HG03135 (cell line): Measurements from ENCODE around the gene PRKACG.
A peak's percentile ranks its signal among the peaks of the same experiment; 100 is the strongest.

ENCODE experiments used
- ATAC-seq: cut with Tn5 transposase; IDR thresholded peaks from one replicate; pipeline ENCODE4 v1.9.1; 2021; ENCODE audit warnings: mild to moderate bottlenecking, moderate library complexity; ENCODE audit not compliant: unreplicated experiment

Gene PRKACG

DNA sequence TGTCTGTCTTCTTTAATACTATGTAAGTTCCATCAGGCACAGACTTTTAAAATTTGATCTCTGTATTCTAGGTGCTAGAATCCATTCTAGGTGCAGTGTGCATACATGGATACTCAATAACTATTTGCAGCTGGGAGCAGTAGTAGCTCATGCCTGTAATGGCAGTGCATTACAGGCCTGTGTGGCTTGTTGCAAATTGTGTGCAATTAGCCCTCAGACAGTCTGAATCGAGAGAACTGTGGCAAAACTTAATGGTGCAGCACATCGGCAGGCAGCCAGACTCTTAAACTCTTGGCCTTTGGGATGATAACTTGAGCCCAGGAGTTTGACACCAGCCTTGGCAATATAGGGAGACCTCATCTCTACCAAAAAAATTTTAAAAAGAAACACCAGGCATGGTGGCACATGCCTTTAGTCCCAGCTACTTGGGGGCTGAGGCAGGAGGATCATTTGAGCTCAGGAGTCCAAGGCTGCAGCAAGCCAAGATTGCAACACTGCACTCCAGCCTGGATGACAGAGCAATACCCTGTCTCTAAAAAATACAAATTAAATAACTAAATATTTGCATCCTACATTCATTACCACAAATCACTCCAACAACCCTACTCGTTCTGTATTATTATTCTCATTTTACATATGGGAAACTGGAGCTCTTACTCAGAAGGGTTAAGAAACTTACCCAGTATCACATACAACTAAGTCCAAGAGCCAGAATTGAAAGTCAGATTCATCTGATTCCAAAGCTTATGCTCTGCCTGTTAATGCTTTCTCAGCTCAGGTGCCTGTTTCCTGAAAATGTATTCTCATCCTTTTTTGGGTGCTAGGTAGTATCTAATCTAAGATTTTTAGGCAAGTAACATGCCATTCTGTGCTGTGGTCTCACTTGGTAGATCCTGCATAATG lies 30.1 kb downstream of the PRKACG start:
- ATAC-seq, result no peak

DNA sequence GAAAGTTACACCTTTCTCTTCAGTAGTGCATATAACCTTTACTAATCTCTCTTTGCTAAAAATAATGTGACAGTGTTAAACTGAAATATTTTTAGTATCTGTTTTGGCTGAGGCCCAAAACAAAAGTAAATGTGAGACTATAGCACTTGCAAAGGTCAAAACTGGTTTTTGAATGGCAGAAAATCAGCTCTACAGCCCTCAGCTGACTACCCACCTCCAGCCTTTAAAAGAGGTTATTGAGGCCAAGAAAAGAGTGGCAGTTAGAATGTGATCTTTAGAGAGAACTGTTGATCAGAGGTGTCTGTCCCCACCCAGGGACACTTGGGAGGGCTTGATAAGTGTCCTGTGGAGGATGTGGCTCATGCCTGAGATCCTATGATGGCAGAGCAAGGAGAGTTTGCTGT lies 30.9 kb downstream of the PRKACG start:
- ATAC-seq, result no peak

DNA sequence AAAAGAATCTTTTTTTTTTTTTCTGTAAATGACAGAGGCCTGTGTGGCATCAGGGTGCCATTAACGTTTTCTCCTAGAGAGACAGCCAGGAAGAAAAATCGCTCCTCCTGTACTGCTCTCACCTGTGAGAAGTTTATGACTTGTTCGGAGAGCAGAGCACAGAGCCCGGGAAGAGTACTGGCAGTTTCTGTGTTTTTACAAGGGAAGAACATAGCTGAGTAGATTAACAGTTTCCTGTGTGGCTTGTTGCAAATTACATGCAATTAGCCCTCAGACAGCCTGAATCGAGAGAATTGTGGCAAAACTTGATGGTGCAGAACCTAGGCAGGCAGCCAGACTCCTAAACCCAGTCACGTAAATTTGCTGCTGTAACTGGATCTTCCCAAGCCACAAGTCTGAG lies 32.1 kb downstream of the PRKACG start:
- peak; percentile 52 for ATAC-seq

DNA sequence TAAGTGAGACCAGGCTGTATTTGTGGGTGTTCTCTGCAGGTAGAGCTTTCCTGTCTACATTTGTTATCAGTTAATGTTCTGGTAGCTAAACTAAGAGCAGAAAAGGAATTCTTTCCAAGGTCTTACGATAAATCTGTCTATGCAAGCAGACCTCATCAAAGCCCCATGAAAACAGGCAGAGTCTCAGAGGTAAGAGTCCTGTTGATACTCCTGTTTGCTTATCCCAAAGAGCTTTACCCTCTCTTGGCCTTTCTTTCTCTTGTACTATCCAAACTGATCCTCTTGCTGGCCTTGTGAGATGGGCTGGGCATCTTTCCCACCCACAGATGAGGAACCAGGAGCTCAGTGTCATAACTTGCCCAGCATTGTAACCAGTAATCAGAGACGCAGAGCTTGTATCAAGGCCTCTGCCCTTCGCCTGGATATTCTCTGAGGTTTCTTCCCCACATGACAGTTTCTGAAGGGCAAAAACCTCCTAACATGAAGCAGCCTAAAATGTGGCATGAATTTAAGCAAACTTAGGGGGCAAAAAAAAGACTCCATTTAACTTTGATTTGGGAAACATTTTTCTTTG lies 33.5 kb downstream of the PRKACG start:
- ATAC-seq, result no peak

DNA sequence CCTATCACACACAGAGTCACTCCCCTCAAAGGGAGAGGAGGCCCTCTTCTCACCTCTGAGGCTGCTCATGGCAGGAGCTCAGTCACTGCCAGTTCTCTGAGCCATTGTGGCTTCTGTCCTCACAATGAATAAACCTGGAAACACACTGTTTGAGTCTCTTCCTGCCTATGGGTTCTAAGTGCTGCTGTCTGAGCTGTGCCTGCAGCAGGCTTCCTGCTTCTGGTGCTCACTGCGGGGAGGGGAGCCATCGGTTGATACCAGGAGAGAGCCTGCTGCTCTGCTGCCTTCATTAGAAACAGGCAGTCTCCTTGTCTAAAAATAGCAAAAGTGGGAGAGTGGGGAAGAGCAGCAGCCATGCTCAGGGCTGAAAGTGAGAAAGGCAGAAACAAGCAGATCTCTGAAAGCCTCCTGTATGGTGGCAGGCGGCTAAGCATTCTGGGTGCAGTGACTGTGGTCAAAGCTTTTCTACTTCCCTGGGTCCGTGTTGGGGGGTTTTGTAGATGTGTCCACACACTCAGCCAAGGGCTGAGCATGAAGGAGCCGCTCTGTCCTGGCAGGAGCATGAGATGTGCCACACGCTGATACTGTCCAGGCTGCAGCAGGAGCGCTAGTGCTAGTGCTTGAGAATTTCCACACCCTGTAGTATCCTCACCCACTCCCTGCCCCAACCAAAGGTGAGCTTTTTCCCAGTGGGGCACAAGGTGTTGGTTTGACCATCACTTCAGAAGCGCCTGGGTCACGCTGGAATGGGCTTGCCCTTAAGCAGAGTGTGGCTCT lies 34.2 kb downstream of the PRKACG start:
- no peak for ATAC-seq

DNA sequence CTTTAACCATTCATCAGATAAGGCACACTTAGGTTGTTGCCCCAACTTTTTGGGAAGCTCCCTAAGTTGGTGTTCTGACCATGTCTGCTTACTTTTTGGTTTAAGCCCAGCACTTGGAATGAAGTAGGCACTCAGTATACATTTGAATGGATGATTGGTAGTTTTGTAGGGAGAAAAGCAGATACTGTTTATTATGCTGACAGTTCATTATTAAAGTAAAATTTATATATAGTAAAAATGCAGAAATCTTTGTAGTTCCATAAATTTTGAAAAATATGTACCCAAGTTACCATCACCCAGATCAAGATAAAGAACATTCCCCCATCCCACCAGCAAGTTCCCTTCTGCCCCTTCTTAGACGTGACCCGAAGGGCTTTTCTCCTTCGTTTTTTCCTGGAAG lies 35.4 kb downstream of the PRKACG start:
- no peak for ATAC-seq

DNA sequence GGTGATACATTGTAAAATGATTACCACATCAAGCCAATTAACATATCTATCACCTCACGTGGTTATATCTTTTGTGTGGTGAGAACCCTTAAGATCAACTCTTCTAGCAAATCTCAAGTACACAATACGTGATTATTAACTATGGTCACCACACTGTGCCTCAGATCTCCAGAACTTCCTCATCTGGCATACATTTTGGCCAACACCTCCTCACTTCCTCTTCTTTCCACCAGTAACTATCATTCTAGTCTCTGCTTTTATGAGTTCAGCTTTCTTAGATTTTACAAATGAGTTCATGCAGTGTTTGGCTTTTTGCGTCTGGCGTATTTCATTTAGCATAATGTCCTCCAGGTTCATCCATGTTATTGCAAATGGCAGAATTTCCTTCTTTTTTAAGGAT lies 35.8 kb downstream of the PRKACG start:
- no peak for ATAC-seq

DNA sequence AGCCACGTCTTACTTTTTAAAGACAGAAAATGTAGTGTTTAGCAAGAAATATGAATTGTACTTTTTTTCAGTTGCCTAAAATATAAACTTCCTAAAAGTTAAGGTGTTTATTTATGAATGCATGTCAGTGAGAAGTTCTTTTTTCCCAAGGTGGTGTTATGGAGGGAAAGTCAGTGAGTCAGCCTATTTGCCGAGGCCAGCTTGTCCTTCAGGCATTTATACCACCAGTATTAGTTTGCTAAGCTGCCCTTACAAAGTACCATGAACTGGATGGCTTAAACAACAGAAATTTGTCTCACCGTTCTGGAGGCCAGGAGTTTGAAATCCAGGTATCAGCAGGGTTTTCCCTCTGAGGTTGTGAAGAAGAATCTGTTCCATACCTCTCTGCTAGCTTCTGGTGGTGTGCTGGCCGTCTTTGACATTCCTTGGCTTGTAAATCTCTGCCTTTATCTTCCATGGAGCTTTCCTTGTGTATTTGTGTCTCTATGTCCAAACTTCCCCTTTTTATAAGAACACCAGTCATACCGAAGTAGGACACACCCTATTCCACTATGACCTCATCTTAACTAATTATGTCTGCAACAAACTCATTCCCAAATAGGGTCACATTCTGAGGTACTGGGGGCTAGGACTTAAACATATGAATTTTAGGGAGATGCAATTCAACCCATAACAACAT lies 38.4 kb downstream of the PRKACG start:
- no peak for ATAC-seq

DNA sequence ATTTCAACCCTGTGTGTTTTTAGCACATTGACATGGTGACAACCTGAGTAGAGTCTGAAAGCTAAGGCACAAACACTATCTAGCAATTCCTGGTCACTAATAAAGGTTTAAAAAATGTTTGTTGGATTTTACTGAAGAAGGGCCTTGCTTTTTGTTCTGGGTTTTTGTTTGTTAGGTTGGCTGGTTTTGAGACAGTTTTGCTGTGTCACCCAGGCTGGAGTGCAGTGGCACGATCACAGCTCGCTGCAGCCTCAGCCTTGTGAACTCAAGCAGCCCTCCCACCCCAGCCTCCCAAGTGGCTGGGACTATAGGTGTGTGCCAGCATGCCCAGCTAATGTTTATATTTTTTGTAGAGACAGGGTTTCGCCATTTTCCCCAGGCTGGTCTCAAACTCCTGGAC lies 39.0 kb downstream of the PRKACG start:
- ATAC-seq, result no peak

DNA sequence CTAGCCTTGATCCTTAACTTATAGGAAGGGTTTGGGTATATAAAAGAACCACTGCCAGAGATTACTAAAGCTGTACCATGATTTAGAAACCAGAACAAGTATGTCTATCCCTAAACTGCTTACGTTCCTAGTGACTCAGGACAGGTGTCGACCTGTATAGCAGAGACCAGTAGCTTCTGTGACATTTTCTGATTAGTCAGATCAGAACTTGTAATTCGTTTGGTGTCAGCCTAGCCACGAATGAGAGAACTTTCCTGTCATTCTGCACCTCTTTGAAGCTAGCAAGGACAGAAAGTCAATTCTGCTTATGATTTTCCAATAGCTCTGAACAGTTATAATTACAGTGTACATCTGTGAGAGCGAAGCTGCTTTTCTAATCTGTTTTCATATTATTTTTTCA lies 39.5 kb downstream of the PRKACG start:
- ATAC-seq, result peak; percentile 81

DNA sequence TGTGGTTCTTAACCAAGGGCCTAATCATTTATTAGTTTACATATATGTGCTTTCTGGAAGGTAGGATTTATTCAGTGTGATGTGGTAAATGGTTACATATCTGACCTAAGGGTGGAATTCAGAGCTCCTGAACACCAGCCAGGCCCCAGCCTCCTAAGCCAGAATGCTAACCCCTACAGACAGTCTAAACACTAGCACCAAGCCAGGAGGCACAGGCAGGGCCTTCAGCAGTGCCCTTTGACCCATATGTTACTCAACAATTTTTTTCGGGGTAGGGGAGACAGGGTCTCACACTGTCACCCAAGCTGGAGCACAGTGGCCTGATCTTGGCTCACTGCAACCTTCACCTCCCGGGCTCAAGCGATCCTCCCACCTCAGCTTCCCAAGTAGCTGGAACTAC lies 40.3 kb downstream of the PRKACG start:
- no peak for ATAC-seq

DNA sequence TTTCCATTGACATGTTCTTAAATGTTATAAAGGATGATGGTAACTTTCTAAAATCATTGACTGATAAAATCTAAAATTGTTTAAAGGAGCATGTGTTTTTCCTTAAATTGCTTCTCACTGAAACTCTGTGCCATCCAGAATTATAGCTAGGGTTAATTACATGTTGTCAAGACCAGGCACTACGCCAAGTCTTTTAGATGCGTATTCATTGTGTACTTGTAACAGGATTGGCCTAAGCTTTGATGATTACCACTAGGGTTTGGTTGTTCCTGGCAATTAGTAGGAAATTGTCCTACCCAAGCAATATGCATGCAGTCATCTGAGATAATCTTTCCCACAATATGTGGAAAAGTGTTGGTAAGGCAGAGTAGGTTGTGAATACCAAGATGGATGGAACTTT lies 43.8 kb downstream of the PRKACG start:
- no peak for ATAC-seq

DNA sequence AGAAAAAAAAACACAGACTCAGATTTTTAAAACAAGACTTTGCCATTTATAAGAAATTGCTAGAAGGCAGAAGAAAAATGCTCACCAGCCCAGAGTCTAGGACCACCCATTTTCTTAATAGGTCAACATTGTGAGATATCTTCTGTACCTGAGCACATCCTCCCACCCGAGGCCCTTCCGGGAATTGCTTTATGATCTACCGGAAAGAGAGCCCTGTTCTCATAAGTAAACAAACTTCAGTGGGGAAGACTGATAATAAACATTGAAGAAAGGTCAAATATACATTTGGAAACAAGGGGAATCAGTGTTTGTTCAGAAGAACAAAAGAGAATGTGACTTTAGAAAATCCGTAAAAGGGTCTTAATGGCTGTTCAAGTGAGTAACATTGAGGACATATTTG lies 44.4 kb downstream of the PRKACG start:
- ATAC-seq, result no peak

DNA sequence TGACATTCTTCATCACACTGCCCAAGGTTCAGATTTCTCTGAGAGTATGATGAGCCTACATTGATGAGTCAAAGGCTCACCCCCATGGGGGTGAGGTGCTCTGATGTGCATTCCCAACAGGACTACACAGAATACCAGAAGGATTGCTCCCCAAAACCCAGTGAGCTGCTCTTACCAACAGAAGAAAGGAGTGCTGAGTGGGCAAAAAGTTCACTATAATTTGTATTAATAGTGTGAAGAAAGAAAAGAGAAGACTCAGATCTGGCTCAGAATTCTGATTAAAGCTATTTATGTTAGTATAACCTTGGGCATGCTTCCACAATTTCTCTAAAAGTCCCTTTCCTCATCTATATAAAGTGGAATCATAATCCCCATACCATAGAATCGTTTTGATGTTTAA lies 46.1 kb downstream of the PRKACG start:
- no peak for ATAC-seq

DNA sequence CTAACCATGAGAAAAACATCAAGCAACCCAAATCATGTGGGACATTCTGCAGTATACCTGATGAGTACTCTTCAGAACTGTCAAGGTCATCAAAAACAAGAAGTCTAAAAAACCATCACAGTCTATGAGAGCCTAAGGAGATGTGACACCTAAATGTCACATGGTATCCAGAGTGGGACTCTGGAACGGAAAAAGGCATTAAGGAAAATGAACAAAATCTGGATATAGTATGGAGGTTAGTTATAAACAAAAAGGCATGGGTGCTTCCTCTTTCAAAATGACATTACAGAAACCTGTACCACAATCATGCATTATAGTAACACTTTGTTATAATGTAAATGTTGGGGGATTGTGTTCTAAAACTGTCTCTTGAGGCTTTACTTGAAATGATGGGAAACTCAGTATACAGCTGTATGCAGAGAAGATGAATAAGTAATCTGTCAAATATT lies 47.4 kb downstream of the PRKACG start:
- ATAC-seq, result peak; percentile 68

DNA sequence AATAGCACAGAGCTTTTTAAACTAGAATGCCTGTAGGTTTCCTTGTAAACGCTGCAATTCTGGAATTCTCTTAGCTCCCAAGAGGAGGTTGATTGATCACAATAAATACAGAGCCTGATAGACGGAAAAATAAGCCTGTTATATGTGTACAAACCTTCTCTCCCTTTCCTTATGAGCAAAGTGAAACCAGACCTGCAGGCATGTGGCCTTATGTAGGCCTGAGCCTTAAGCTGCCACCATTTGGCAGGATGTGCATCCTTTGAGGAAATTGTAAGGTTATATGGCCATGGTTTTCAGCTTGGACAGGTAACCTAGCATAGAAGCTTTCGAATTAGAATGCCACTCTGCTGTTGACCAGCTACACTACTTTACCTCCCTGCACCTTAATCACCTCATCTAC lies 49.1 kb downstream of the PRKACG start:
- ATAC-seq, result no peak

DNA sequence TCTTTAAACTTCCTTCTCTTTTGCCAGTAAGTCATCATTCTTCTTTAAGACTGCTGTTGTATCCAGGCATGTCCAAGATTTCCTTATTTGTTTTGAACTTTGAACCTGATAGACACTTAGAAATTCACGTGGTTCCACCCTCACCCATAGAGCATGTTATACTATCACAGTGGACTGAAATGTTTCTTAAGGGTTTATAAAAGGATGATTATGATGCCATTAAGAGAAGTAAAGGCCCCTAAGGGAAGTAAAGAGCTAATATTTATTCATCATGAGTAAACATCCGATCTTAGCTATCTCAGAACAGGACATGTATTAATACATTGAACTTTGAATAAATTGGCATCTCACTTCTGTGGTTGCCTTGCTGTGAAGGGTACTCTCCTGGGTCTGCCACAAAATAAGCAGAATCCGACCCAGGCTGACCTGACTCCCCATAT lies 49.8 kb downstream of the PRKACG start:
- no peak for ATAC-seq

DNA sequence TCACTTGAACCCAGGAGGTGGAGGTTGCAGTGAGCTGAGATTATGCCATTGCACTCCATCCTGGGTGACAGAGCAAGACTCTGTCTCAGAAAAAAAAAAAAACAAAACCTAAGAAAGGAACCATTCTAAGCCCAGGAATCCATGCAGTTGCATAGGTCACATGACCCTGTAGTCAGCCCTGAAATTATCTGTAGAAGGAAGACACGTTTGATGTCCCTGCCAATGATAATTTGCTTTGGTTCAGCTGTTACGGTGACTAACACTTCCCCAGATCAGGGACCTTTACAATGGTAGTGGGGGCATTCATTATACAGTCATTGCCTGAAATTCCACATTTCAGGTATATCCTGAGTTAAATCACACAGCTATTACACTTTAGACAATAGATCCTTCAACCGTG lies 50.5 kb downstream of the PRKACG start:
- no peak for ATAC-seq
